Adrenal gland (tissue), 5 donors: ENCODE data around the gene IGSF11.

Experiments
- POLR2A ChIP-seq, 2 donors: fragments of 450-650 bp; IDR thresholded peaks; one replicate each; pipeline ENCODE4 v1.6.1; 2017; ENCODE audit warnings: antibody characterized with exemption in 2 of 2, mild to moderate bottlenecking in 2 of 2, moderate library complexity in 1 of 2
- TF ChIP-seq, protein P1 (sequence below), 6 experiments: fragments of 450-650 bp in 4 of 6; fragments of 200-600 bp in 2 of 6; sonication (generic) in 1 of 6; IDR thresholded peaks; 1 replicate in 5 of 6; 2 replicates in 1 of 6; pipeline versions ENCODE4 v1.5.1 to v1.8.0; 2016 to 2021; ENCODE audit warnings: antibody characterized with exemption in 6 of 6, mild to moderate bottlenecking in 2 of 6, moderate library complexity in 1 of 6
- donor health status: DM: no; HTN: no; CAD: no.

DNA sequence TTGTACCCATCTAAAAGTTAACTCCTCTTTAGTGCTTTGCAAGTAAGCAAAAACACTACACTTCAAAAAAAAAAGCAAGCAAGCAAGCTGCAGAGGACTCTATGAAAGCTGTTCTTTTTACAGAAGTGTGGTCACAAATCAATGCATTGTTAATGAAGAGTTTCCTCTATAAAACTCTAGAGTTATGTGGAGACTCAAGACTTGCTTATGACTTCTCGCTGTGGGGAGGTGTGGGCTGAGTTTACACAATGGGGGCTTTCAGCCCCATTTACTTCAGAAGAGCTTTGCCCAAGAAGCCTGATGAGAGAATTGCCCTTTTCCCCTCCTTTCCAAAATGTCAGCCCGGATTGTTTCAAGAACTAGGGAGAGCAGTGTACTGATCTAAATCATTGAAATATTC, 144.4 kb downstream of the IGSF11 start:
- TF ChIP-seq, protein P1, sequence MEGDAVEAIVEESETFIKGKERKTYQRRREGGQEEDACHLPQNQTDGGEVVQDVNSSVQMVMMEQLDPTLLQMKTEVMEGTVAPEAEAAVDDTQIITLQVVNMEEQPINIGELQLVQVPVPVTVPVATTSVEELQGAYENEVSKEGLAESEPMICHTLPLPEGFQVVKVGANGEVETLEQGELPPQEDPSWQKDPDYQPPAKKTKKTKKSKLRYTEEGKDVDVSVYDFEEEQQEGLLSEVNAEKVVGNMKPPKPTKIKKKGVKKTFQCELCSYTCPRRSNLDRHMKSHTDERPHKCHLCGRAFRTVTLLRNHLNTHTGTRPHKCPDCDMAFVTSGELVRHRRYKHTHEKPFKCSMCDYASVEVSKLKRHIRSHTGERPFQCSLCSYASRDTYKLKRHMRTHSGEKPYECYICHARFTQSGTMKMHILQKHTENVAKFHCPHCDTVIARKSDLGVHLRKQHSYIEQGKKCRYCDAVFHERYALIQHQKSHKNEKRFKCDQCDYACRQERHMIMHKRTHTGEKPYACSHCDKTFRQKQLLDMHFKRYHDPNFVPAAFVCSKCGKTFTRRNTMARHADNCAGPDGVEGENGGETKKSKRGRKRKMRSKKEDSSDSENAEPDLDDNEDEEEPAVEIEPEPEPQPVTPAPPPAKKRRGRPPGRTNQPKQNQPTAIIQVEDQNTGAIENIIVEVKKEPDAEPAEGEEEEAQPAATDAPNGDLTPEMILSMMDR (IDR thresholded peaks at IDR 0.05) = no peak
- no peak for TF ChIP-seq POLR2A (IDR thresholded peaks at IDR 0.05)
